Stimulated activated CD8-positive, alpha-beta memory T cell treated with anti-CD3 and anti-CD28 coated beads, Interleukin-15, amount 100 ng/mL, for 48 hours (primary cell): ENCODE data around the gene SLC6A17.

Source experiments
- DNase-seq, 2 donors: peaks; one replicate each; pipeline ENCODE4 v3.0.0-alpha.2; 2020; ENCODE audit warnings: low read depth in 2 of 2

The SLC6A17 gene

DNA sequence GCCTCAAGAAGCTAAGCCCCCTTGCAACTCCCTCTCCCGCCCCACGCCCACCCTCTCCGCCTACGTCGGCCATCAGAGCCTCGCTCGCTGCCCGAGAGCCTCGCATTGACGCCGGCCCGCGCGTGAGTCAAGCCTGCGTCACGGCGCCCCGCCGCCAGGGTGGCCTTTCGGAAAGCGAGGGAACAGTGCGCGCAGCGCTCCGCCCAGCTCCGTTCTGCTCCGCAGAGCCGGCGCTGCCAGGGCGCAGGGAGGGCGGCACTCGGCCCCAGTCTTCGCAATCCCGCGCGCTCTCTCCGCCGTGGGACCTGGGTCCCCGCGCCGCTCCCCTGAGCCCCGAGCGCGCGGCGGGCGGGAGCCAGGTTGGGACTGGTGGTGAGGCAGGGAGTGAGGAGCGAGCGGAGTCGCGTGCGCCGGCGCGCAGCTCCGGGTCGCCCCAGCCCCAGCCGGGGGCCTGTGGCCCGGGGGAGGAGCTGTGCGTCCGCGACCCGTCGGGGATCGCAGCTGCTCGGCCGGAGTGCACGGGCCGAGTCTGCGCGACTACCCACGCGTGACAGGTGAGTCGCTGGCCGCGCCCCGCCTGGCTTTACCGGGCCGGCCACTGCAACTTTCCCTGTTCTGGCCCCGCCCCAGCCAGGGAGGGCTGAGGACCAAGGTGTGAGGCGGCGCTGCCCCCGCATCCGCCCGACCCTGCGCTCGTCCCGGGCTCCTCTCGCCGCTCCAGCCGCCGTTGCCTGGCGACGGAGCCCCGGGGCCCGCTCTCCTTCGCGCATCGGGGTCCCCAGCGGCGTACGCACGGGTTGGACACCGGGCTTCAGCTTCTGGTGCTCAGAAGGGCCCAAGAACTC lies at the start of gene SLC6A17:
Gene SLC6A17 (plus strand): TSS at position 165 of the 845 bp plus-strand sequence. CDS start 16,436 bp downstream, outside the sequence.
- DNase-seq, result peak; percentile 43 to 61

DNA sequence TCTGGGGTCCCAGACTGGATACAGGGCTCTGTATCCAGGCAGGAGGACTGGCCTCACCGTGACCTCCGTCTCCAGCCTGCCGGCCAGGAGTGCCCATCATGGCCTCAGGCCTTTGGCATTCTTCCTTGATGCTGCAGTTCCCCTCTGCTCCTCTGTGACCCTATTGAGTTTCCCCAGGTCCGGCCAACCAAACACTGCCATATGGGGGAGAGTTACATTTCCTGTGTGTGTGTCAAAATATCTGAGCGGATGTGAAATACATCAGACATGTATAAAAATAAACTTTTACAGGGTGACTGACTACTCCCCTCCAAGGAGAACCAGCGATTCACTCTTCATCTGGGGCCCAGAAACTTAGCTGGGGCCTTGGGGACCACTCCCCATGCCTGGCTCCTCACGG lies 48.2 kb upstream of the SLC6A17 start:
- no peak for DNase-seq

DNA sequence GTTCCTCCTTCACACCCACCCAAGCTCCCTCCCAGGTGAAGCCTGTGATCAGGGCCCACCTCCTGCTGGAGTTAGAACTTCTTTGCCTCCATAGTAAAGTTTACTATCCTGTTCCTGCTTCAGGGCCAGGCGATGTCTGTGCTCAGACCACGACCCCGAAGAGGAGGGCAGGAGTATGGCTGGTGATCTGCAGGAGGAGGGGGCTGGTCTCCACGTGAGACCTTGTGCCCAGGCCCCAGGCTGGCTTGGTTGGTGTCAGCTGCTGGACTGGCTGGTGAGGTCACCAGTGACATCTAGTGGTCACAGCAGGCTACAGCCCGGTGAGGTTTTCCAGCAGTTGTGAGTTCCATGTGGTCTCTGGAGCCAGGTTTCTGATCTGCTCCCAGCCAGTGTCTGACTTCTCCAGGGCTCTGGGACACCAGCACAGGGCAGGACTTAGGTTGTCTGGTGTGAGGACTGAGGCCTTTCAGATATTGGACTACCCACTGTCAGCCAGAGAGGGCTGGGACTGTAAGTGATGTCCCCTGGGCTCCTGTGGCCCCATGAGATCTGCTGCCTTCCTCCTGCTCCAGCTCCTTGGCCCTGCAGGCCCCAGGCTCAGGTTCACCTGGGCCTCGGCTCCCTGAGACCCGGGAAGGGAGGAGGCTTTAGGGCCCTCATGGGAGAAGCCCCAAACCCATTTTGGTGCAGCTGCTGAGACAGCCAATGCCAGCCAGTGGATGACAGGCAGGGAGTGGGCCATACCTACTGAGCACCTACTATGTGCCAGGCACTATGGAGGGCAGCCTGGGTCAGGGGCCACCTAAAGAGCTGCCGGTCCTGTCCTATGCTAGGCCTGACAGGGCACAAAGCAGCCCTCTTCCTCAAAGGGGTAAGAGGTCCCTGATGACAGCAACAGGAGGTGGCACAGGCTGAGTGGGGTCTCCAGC lies 44.0 kb upstream of the SLC6A17 start:
- peak; percentile 31 to 33 for DNase-seq

DNA sequence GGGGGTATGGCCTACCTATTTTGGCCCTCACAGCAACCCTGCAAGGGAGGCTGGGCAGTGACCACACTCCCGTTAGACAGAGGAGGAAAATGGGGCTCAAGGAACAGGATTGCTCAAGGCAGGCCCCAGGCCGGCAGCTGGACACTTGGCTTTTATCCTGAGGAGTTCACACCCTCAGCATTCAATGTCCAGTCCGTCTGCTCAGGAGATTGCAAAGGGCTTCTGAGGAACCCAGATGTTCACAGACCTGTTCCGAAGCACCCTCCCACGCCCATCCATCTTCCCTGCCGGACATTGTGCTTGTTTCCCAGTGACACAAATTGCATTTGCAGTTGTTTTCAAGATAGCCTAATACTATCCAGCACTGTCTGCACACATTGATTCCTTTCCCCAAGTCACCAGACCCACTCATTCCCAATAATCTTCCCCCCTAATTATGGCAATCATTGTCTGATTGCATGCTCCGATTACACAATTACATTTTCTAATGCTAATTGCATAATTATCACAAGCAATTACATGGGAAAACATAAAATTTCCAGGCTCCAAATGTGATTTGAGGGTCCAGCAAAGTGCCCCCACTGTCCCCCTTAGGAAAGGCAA lies 42.3 kb upstream of the SLC6A17 start:
- no peak for DNase-seq

DNA sequence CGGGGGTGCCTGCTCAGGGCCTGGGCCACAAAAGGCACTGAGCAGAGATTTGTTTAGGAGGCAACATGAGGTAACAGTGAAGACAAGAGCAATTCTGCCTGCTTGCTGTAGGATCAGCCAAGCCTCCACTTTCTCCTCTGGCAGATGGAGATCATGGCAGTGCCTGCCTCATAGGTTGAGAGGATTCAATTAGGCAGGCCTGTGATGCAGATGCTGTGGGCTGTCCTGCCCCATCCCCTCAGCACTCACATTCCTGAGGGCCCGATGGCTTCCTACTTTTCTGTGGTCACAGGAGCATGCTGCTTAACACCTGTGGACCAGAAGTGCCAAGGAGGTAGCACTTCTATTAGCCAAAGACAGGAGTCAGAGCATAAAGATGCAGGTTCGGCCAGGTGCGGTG lies 39.2 kb upstream of the SLC6A17 start:
- no peak for DNase-seq

DNA sequence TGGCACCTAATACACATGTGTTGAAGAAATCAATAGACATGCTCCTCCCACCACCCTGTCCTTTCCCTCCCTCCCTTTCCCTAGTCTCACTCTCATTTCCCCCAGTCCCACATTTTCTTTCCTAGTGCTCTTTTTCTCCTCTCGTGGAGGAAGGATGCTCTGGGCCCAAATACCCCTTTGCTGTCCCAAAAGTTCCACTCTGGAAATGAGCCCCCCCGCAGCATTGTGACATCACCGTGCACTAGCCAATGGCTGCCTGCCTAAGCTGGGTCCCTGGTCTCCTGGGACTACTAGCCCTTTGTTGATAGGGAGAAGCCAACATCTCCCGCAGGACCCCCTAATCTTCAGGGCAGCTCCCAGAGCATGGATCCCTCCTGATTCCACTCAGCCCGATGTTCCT lies 38.2 kb upstream of the SLC6A17 start, which contains the start of gene UBL4B:
Gene UBL4B (plus strand): TSS at position 301 of the 400 bp plus-strand sequence. CDS start 92 bp downstream, at position 393.
- DNase-seq, result no peak

DNA sequence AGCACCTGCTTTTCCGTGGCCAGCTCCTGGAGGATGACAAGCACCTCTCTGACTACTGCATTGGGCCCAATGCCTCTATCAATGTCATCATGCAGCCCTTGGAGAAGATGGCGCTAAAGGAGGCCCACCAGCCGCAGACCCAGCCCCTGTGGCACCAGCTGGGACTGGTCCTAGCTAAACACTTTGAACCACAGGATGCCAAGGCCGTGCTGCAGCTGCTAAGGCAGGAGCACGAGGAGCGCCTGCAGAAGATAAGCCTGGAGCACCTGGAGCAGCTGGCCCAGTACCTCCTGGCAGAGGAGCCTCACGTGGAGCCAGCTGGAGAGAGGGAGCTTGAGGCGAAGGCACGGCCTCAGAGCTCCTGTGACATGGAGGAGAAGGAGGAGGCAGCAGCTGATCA lies 37.6 kb upstream of the SLC6A17 start:
- no peak for DNase-seq

DNA sequence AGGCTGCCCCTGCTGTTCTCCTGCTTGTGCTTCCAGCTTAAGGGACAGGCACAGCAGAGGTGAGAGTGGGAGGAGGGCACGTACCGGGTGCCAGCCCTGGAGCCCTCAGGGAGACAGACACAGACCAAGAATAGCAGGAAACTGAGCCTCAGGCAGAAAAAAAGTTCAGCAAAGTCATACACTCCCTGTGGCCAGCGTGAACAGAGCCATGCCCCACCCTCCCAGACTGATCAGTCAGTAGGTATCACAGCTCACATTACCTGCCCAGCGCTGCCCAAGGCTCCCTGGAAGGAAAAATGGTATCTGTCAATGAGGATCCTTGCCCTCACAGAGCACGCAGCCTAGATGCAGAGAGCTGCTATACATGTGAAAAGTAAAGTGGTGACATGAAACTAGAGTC lies 36.7 kb upstream of the SLC6A17 start:
- no peak for DNase-seq

DNA sequence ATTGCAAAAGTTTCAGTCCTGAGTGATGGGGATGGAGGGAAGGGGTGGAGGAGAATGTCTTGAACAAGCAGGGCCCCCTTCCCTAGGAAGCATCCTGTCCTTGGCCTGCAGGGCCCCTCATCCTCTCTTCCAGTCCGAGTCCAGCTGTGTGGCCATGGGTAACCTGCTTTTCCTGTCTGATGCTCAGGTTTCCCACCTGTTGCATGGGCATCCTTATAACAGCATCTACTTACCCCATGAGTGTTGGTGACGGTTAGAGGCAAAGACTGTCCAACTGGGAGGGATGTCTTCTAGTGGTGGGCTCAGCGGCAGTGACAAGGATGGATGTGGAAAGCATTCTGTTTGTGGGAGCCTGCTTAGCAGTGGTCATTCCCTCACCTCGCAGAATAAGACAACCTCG lies 36.1 kb upstream of the SLC6A17 start:
- DNase-seq, result no peak

DNA sequence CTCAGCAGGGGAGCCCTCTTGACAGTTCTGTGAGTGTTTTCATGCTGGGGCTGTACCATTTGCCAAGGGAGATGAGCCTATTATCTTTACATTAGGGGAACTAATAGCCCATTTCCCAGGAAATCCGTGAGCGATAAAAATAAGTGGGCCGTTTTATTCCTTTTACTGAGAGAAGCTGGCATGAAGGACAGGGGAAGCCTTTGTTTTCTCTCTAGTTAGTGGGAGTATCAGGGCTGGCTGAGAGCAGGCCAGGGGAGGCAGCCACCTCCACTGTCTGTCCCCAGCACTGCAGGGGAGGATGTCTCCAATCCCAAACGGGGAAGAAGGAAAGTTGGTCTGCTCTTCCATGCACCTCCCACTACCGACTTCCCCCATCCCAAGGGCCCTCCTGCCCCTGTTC lies 35.5 kb upstream of the SLC6A17 start:
- no peak for DNase-seq

DNA sequence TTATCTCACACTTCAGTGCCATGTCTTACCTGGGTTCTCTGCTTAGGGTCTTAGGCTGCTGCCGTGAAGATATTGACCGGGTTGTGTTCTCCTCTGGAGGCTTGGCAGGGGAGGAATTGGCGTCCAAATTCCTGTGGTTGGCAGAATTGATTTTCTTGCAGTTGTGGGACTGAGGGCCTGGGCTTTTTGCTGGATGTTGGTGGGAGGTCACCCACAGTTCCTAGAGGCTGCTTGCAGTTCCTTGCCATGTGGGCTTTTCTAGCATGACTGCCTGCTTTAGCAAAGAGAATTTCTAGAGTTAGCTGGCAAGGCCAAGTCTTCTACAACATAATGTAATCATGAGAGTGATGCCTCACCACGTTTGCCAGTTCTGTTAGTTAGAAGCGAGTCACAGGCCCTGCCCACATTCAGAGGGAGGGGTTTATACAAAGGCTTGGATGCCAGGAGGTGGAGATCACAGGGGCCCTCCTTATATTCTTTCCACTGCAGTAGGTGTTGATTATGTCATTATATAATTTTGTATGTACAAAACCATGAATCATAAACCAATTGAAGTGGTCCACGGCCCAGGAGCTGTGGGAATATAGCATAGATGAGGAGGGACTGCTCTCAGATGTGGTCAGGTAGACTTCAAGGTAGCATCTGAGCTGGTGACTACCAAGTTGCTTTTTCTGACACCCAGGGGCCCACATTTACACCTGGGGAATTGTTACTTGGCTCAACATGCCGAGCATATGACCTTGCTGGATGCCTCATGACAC lies 31.5 kb upstream of the SLC6A17 start:
- DNase-seq, result peak in 1 of 2 donors; percentile 17

DNA sequence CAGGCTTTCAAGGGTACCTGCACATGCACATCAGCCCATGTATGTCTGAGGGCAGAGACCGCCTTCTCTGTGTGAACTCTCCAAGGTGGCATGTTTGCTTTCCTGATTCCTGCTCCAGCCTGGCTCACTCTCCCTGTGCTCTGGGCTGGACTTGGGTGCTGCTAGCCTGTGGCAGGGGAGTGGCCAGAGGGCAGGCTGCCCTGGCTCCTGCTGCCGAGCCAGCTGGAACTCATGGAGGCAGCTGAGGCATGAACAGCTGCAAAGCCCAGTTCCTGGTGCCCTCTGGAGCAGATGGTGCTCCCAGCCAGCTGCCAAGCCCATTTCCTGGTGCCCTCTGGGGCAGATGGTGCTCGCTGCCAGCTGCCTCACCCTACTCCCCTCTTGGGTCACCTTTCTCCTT lies 30.5 kb upstream of the SLC6A17 start:
- DNase-seq, result no peak

DNA sequence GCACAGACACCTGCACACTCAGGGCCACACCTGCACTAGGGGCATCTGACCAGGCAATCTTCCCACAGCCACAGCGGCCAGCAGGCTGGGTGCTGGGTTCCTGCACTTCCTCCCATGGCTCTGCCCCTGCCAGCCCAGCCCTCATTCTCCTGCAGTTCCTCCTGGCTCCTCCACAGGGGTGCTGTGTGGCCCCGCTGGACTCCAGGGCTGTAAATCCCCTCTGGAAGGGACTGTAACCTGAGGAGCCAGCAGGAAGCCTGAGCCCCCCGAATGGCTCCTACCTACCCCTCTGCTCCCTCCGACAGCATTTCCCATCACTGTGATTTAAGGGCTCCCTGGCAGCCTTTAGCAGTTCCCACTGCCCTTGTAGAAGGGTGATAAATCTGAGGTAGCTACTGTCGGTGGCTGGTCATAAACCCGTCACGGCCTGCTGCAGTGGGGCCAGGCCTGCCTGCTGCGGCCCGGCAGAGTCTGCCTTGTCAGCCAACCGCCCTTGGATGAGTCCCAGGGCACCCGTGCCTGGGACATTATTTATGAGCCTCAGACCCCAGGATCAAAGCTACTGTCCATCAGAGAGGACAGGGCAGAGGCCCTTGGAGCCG lies 29.2 kb upstream of the SLC6A17 start:
- no peak for DNase-seq

DNA sequence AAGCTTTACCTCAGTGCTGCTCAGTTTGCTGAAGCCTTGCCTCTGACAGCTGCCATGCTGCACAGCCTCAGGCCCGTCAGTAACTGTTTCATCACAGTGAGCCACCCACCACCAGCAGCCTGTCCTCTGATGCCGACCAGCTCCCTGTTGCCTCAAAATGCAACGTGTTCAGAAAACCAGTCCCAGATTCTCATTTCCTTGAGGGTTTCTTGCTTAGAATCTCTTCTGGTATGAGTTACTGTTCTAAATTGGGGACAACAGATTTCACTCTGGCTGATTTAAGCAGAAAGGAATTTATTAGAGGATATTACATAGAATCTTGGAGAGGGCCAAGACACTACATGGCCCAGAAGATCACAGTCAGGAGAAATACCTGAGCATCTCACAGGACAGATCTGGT lies 27.1 kb upstream of the SLC6A17 start:
- no peak for DNase-seq

DNA sequence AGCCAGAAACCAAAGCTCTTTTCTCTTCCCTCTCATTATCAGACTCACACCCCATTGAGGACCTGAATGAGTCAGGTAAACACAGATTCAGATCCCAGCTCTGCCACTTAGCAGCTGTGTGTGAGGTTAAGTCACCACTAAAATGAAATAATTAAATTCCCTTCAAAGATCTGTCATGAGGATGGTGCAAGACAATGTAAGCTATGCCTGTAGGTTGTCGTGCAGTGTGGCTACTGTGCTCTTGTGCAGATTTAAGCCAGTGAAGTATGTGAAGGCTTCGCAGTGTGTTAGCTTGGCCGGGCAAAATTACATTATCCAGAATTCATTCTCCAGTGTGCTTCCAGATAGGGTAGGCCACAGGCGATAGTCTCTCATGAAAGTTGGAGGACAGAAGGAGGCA lies 24.5 kb upstream of the SLC6A17 start:
- DNase-seq, result no peak

DNA sequence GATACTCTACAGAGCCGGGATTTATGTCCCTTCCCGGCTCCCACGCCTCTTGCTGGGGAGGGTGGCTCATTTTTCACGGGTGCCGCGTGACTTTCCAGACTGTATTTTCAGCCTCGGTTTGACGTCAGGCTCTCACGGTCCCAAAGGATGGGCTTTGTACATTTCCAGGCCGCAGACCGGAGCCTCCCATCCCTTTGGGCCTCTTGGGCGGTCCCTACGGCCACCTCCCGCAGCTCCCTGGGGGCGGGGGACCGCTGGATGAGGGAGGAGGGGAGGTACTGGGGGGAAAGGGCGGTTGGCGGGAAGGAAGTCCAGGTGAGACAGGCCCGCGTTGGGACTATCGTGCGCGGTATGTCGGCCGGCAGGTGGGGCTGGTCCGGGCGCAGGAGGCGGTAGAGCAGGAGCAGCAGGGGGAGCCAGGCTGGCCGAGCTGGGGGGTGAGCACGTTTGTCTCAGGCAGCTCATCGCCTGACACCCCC lies 20.1 kb upstream of the SLC6A17 start:
- no peak for DNase-seq

DNA sequence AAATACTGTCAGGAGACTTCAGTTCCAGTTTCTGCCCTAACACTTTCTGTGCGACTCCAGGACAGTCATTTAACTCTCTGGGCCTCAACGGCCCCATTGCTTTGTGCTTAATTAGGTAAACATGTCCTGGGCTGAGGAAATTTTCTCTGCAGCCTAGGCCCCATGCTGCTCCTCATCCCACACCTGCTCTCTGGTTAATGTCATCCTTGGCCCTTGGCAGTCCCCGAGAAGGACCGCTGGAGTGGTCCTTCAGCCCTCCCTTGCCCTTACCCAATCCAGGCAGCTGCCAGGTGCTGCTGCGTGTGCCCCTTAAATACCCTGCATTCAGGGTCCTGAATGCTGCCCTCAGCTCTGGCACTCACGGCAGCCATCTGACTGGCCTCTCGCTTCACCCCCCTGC lies 19.3 kb upstream of the SLC6A17 start:
- DNase-seq, result no peak

DNA sequence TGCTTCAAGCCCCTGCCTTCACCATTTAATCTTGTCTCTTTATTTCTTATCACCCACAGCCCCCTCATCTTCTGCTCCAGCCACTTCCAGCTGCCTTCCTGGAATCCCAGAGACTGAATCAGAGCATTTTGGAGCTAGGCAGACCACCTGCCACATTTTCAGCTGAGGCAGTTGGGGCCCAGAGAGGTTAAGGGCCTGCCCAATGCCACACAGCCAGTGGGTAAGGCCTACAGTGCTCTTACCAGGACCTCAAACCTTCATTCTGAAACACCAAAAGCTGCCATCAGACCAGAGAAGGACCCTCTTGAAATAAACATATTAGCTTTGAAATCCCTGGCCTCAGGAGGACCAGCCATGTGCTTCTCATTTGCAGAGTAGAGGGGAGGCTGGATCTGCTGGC lies 17.6 kb upstream of the SLC6A17 start:
- DNase-seq, result no peak

DNA sequence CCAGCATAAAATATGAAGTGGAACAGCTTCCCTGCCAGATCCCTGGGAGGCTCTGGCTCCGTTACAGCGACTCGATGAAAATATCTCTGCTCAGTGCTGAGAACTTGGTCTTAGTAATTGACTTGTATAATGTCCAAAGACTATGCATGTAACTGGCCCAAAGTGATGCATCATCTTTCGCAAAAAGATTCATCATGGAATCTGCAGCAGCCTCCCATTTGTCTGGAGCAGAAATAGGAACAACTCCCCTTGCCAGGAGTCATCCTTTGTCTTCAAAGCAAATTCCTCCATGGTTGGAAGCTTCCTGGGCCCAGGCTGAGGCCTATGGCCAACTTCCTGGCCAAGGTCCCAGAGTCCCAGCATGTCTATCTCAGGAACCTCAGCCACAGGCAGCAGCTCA lies 16.9 kb upstream of the SLC6A17 start:
- no peak for DNase-seq

DNA sequence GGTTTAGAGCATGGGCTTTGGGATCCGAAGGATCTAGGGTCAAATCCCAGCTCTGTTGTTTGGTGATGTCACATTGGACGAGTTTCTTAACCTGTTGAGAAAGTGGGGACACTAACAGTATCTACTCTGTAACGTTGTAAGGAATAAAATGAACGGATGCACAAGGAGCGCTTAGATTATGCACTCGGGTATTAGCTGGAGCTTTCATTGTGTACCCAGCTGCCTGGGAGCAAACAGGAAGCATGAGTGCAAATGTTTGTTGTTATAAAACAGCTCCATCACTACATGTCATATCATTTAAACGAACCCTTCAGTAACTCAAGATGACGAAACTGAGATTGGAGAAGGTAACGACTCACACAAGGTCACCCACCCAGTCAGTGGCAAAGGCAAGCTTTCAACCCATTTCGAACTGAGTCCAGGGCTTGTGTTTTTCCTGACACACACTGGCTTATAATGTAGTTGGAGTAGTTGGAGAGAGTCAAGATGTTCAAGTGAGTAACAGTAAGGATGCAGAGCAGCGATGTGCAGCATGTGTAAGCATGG lies 16.2 kb upstream of the SLC6A17 start:
- no peak for DNase-seq

DNA sequence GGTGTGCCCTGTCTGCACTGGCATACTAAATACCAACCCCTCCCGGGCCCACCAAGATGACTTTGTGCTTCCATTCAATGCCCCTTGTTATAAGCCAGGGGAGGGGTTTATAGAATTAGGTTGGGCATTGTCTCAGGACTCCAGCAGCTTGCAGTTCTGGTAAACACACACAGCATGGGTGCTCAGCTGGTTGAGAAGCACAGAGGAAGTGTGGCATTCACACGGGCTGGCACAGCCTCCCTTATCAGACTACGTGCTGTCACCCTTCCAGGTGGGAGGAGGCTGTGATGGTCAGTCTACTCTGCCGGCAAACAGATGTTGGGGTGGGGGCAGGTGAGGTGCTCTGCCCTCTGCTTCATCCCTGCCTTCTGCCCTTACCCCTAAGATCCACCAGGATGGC lies 15.0 kb upstream of the SLC6A17 start:
- no peak for DNase-seq
